Activated B cell treated with CpG ODN at 0.5 μM for 24 hours (primary cell): Measurements from ENCODE around the gene PHACTR2. TPM values are rescaled to one million over a fixed set of nuclear protein-coding genes. Genes with fewer than 3 reads are reported as not detected.

Experiments
- ATAC-seq: fragments of 200-7000 bp; cut with Tn5 transposase; one replicate; pipeline ENCODE4 v1.10.0; 2021; ENCODE audit warnings: low read depth, mild to moderate bottlenecking, moderate library complexity
- CTCF ChIA-PET: fragments of 350-600 bp; sonication (Branson Sonifier 250); formaldehyde crosslinking; loops from one replicate; lab custom pipeline; 2021; ENCODE audit warnings: antibody characterized with exemption; lab: Charles Lee
- POLR2A ChIA-PET: fragments of 350-600 bp; sonication (Branson Sonifier 250); formaldehyde crosslinking; loops from one replicate; lab custom pipeline; 2021; ENCODE audit warnings: antibody characterized with exemption; lab: Charles Lee
- DNase-seq: peaks from one replicate; pipeline ENCODE4 v3.0.0; 2022
- H3K27ac Mint-ChIP-seq: one replicate; pipeline ENCODE4 v1.8.0; 2020; ENCODE audit warnings: mixed read lengths
- H3K27me3 Mint-ChIP-seq: one replicate; pipeline ENCODE4 v1.8.0; 2021; ENCODE audit warnings: mixed read lengths
- H3K36me3 Mint-ChIP-seq: one replicate; pipeline ENCODE4 v1.8.0; 2021; ENCODE audit warnings: low read depth, mixed read lengths
- H3K4me1 Mint-ChIP-seq: one replicate; pipeline ENCODE4 v1.8.0; 2021; ENCODE audit warnings: mixed read lengths
- H3K4me3 Mint-ChIP-seq: one replicate; pipeline ENCODE4 v1.8.0; 2020; ENCODE audit warnings: mild to moderate bottlenecking, mixed read lengths
- H3K9me3 Mint-ChIP-seq: one replicate; pipeline ENCODE4 v1.8.0; 2020; ENCODE audit warnings: mixed read lengths
- intact Hi-C: fragments of 100-400 bp; cut with micrococcal nuclease; formaldehyde crosslinking; loops from one replicate; pipeline ENCODE4 v1.15.1; 2024
- total RNA-seq: library from RNA; stranded (reverse); gene quantifications from 2 replicates; pipeline ENCODE4 v1.2.3, GENCODE V29; 2022
- TF ChIP-seq, protein P1 (sequence below): fragments of 200-600 bp; IDR thresholded peaks from one replicate; pipeline ENCODE4 v1.8.0; 2022; ENCODE audit warnings: antibody characterized with exemption, mild to moderate bottlenecking

Gene PHACTR2
- total RNA-seq, 1 donor from 2014 or later = 11.7 TPM

DNA sequence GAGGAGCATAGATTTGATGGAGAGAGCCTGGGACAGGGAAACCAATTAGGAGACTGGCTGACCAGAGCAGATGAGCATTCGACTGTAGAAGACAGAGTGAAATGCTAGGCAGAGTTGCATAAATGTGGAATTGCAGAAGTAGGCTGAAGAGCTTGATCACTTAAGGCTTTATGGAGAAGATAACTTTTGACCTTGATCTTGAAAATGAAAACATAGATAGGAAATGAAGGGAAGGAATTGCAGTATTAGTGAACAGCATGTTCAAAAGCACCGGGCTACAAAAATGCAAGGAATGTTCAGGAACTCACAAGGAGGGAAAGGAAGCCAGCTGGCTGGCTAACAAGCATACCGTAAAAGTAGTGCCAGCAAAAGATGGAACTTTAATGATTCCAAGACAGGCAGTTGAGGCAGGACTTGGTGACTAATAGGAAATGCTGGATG is 144.8 kb downstream of the PHACTR2 start:
- ATAC-seq (no peak), DNase-seq (no peak)
- CTCF ChIA-PET = no interaction called here
- Mint-ChIP-seq H3K27me3 (no peaks in the 10 kb centered on the region), H3K4me3 (no peak overlapping the region), H3K27ac (no peak overlapping the region), H3K36me3 (no peaks in the 10 kb centered on the region), H3K9me3 (no peaks in the 10 kb centered on the region), H3K4me1 (no peaks in the 10 kb centered on the region)
- intact Hi-C loops = no loop called here
- TF ChIP-seq, protein P1, sequence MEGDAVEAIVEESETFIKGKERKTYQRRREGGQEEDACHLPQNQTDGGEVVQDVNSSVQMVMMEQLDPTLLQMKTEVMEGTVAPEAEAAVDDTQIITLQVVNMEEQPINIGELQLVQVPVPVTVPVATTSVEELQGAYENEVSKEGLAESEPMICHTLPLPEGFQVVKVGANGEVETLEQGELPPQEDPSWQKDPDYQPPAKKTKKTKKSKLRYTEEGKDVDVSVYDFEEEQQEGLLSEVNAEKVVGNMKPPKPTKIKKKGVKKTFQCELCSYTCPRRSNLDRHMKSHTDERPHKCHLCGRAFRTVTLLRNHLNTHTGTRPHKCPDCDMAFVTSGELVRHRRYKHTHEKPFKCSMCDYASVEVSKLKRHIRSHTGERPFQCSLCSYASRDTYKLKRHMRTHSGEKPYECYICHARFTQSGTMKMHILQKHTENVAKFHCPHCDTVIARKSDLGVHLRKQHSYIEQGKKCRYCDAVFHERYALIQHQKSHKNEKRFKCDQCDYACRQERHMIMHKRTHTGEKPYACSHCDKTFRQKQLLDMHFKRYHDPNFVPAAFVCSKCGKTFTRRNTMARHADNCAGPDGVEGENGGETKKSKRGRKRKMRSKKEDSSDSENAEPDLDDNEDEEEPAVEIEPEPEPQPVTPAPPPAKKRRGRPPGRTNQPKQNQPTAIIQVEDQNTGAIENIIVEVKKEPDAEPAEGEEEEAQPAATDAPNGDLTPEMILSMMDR = no peak
- POLR2A ChIA-PET = interaction anchor here (0.7 kb wide), 1 partner anchor 1110 kb away, joined by 3 read pairs; no protein-coding TSS in a partner anchor

DNA sequence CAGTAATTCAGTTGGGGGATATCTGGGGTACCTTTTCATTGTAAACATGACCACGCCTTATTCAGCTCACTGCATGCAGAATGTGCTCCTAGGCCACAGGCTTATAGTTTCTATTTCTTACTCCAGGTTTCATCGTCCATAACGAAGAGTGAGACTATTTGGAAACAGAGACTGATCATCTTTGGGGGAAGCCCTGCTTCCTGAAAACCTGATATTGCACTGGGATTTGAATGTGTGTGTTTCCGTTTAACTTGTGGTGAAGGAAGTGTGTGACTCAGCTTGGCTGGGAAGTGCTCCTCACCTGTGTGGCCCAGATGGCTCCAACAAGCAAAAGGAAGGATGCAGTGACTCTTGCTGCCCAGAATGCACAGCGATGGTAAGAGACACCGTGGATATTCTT is 145.8 kb downstream of the PHACTR2 start:
- ATAC-seq = no peak
- Mint-ChIP-seq H3K9me3 (no peaks in the 10 kb centered on the region), H3K27ac (no peak overlapping the region), H3K4me1 (no peaks in the 10 kb centered on the region), H3K27me3 (no peaks in the 10 kb centered on the region), H3K36me3 (no peaks in the 10 kb centered on the region), H3K4me3 (no peak overlapping the region)
- intact Hi-C loops = no loop called here
- POLR2A ChIA-PET = no interaction called here
- DNase-seq = no peak
- TF ChIP-seq, protein P1 = no peak
- CTCF ChIA-PET = no interaction called here

DNA sequence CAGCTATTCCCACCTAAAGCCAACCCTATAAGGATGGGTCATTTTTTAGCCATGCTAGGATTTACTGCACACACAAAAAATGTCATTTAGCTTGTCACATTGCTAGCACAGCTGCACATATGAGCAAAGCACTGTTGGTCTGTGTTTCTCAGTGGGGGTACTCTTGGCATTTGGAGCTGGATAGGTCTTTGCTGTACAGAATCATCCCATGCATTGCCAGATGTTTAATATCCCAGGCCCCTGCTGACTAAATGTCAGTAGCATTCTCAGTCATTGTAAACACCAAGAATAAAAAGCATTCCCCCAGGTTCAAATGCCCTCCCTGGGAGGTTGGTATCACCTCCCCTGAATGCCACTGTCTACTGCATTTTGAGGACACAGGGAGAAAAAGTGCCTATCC is 150.8 kb downstream of the PHACTR2 start:
- no peaks in the 10 kb centered on the region for H3K9me3 Mint-ChIP-seq
- ATAC-seq (no peak), DNase-seq (no peak)
- no peaks in the 10 kb centered on the region for H3K36me3 Mint-ChIP-seq
- H3K4me3 Mint-ChIP-seq = no peak overlapping the region
- no peaks in the 10 kb centered on the region for H3K27me3 Mint-ChIP-seq
- ChIA-PET POLR2A (no interaction called here), CTCF (no interaction called here)
- intact Hi-C loops = no loop called here
- TF ChIP-seq, protein P1 = no peak
- H3K27ac Mint-ChIP-seq = no peak overlapping the region
- no peaks in the 10 kb centered on the region for H3K4me1 Mint-ChIP-seq

DNA sequence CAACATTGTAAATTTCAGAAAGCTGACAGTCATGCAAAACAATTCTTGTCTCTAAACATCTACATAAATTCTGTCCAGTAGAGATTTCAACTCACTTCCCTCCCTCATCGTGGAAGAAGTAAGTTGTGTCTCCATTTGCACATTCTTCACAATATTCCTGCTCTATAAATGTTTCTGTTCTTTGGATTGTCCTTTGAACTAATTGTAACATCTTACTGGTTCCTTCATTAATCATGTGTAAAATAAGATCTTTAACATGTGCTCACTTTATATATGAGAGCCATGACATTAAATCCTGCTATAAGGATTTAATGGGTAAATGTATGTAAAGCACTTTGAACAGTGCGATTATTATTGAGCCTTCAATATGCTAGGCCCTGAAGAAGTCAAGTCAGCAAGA is 158.4 kb downstream of the PHACTR2 start:
- Mint-ChIP-seq H3K9me3 (no peaks in the 10 kb centered on the region), H3K27me3 (no peaks in the 10 kb centered on the region), H3K4me3 (no peak overlapping the region), H3K27ac (no peak overlapping the region), H3K36me3 (no peaks in the 10 kb centered on the region), H3K4me1 (no peaks in the 10 kb centered on the region)
- ChIA-PET CTCF (no interaction called here), POLR2A (interaction anchor here (0.7 kb wide), 1 partner anchor 889 kb away, joined by 4 read pairs; no protein-coding TSS in a partner anchor)
- ATAC-seq (no peak), DNase-seq (no peak)
- intact Hi-C loops = no loop called here
- TF ChIP-seq, protein P1 = no peak

DNA sequence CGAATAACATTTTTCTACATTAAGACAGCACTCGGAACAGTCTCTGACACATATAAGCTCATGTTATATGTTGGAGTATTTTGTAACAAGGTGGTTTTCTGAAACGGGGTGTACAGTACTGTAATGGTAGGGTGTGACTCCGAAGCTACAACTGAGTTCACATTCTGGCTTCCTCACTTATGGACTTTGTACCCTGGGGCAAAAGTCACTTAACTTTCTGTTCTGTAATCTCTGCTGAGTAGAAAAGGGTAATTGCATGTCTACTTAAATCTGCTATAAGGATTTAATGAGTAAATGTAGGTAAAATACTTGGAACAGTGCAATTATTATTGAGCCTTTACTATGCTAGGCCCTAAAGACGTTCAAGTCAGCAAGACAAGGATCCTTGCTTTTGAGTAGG is 160.6 kb downstream of the PHACTR2 start:
- ChIA-PET CTCF (no interaction called here), POLR2A (no interaction called here)
- intact Hi-C loops = no loop called here
- no peak overlapping the region for H3K27ac Mint-ChIP-seq
- no peaks in the 10 kb centered on the region for H3K27me3 Mint-ChIP-seq
- TF ChIP-seq, protein P1 = no peak
- no peak for DNase-seq
- no peak overlapping the region for H3K4me3 Mint-ChIP-seq
- no peaks in the 10 kb centered on the region for H3K9me3 Mint-ChIP-seq
- ATAC-seq = no peak
- H3K36me3 Mint-ChIP-seq = peaks cover 4% of the 10 kb centered on the region
- H3K4me1 Mint-ChIP-seq = peaks cover 5% of the 10 kb centered on the region
